Suppressor macrophage (primary cell): ENCODE results near the gene SLC38A4.
A peak's percentile ranks its signal among the peaks of the same experiment; 100 is the strongest.
"Not testable (repeated sequence)": the region's sequence is repeated elsewhere in the genome, so short reads cannot be mapped to it uniquely, and the experiment has no call there.

Experiments used
- DNase-seq, 4 experiments: peaks; one replicate each; pipeline ENCODE4 v3.0.0-alpha.2; 2020 to 2022
- total RNA-seq, 17 experiments: gene quantifications; one replicate each; lab custom pipeline; 2026; ENCODE audit warnings: mixed read lengths in 6 of 17, inconsistent platforms in 3 of 17; lab: John Stamatoyannopoulos, UW

The SLC38A4 gene, protein sequence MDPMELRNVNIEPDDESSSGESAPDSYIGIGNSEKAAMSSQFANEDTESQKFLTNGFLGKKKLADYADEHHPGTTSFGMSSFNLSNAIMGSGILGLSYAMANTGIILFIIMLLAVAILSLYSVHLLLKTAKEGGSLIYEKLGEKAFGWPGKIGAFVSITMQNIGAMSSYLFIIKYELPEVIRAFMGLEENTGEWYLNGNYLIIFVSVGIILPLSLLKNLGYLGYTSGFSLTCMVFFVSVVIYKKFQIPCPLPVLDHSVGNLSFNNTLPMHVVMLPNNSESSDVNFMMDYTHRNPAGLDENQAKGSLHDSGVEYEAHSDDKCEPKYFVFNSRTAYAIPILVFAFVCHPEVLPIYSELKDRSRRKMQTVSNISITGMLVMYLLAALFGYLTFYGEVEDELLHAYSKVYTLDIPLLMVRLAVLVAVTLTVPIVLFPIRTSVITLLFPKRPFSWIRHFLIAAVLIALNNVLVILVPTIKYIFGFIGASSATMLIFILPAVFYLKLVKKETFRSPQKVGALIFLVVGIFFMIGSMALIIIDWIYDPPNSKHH
- 0 to 1.9 (median 0) reads per million in 17 experiments for total RNA-seq

DNA sequence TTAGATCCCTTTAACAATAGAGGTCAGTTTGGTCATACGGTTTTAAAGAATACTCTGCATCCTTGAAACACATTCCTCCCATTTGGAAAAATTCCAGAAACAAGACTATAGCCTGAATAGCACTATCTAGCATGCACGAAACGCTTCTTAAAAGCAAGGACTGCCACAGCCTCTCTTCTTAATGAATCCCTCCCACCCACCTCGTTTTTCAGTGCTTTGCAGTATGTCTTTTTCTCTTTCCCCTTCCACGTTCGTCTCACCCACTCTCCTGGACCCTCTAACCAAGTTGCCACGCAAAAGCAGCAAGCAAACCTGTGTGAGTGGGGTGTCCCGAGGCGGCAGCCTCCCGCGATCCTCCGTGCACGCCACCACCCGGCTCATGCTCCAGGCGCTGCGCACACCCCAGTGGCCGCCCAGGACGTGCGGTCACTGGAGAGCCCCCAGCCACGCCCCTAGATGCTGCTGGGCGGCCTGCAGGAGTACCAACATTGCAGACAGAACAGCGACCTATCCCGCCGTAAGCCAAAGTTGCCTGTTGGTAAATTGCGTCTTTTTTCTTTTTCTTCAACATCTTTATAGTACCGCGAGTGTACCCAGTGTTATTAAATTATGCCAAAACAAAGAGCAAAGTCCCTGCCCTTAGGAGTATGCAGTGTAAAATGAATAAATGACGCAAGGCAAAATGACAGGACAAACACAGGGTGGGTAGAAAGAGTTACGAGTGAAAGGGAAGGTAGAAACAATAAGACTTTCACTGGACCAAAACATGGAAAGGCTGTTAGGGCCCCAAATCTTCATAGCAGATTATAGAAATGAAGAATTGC, at the start of gene SLC38A4:
SLC38A4 (minus strand) TSS at position 407 of the 824 bp plus-strand sequence. CDS start 32,926 bp downstream, outside the sequence.
- peak in 1 of 4 experiments; percentile 10 for DNase-seq

- no peak for DNase-seq
These were observed 49.3 kb upstream of the SLC38A4 start for GRCh38 chr12:46875095-46875494.

GRCh38 chr12:46874642-46875041, 48.8 kb upstream of the SLC38A4 start:
- no peak for DNase-seq

DNA sequence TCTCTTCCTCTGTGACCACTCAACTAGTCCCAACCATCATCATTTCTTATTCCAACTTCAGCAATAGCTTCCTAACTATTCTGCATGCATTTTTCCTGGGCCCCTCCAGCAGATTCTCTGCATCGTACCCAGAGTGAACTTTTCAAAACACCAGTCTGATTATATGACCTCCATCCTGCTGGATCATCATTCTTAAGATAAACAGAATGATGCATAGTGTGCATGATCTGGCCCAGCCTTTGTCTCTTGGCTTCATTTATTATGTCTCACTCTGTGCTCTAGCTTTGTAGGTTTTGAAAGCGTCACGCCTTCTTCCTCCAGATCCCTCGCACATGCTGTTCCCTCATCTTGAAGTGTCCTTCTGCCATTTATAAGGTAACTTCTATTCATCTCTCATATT, 46.3 kb upstream of the SLC38A4 start:
- no peak for DNase-seq

GRCh38 chr12:46865311-46865710, 39.5 kb upstream of the SLC38A4 start:
- DNase-seq, result no peak

DNA sequence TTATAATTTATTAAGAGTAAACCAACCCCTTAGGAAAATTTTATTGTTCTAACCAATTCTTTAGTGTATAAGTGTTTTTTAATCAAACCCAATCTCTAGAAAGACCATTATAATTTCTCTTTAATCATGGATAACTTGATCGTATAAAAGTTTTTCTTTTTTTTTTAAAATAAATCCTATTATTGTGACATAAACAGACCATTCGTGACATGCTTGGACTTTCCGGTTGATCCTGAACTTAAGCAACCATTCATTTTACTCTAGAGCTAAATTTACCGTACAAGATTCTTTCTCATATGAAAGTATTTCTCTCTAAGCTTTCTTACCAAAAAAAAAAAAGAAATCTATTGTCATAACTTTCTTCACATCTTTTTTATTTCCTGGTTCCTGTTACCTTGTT, 32.6 kb upstream of the SLC38A4 start:
- no peak for DNase-seq

- no peak for DNase-seq
These were observed 31.7 kb upstream of the SLC38A4 start for GRCh38 chr12:46857486-46857885.

DNA sequence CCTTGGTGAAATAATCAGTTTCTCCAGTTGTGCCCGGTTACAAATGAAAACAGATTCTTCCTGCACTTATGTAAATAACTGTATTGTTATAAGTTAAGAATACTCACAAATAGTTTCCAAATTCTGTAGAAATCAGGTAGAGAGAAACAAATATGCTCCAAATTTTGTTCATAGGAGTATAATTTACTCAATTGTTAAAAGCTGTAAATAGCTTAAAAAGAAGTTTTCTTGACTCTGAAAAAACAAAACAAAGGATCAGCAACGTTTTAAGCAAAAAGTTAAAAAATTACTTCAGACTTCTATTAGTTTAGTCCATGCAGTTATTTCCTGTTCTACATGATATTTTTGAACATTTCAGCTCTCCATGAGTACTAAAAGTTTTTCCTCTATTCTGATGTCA, 30.0 kb upstream of the SLC38A4 start:
- DNase-seq, result no peak

DNA sequence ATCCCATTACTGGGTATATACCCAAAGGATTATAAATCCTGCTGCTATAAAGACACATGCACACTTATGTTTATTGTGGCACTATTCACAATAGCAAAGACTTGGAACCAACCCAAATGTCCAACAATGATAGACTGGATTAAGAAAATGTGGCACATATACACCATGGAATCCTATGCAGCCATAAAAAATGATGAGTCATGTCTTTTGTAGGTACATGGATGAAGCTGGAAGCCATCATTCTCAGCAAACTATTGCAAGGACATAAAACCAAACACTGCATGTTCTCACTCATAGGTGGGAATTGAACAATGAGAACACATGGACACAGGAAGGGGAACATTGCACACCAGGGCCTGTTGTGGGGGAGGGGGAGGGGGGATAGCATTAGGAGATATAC, 28.4 kb upstream of the SLC38A4 start:
- not testable (repeated sequence) for DNase-seq

GRCh38 chr12:46848792-46849191, 23.0 kb upstream of the SLC38A4 start:
- DNase-seq, result not testable (repeated sequence)

DNA sequence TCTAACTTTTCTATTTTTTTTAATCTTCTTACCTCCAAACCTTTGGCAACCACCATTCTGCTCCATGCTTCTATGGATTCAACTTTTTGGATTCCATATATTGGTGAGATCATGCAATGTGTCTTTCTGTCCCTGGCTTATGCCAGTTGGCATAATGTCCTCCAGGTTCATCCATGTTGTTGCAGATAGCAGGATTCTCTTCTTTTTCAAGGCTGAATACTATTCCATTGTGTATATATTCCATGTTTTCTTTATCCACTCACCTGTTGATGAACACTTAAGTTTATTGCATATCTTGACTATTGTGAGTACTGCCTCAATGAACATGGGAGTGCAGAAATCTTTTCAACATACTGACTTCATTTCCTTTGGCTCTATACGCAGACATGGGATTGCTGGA, 21.2 kb upstream of the SLC38A4 start:
- DNase-seq, result no peak

DNA sequence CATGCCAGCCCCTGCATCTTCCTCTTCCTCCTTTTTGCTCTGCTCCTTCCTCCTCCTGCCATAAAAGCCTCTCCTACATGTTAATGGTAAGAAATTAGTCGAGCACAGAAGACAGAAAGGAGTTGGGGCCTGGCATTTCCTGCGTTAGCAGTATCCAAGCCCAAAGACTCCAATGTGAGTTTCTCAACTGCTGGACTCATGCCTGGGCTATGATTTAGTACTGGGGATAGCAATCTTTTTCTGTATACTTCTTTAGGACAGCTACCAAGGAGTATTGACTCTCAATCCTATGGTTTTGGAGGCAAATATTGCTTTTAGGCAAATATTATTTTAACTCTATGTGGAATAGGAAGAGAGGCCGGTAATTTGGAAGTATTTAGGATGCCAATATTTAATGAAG, 18.0 kb upstream of the SLC38A4 start:
- DNase-seq, result no peak

DNA sequence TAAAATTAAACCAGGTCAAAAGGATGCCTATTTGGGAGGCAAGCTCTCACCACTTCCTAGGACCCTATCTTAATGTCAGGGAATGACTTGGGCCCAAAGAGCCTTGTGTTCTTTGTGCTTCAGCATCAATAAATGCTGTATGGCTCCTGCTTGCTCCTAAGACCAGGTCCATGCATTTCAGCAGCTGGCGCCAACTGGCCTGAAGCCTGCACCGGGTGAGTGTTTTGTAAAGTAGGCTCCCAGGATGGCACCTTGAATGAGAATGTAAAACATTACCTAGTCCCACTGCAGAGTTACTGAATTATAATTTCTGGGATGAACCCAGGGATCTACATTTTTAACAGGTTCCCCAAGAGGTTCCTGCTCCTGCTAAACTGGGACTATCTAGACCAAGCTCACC, 16.1 kb upstream of the SLC38A4 start:
- no peak for DNase-seq

DNA sequence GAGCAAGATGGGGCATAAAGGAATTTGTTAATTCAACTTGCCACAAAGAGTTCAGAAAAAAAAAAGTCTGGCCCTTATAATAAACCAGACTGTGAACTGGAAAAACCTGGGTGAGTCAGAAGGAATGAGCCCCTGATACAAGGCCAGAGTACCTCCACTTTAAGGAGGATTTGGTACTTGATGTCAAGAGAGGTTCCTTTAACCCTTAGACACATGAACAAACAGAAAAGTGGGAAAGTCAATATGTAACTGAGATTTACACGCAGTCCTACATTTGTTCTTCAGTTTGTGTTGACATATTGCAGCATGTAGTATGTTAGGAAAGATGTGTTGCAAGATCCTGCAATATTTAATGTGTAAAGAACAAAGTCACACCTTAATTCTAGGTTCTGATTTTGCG, 14.2 kb upstream of the SLC38A4 start:
- DNase-seq, result no peak

- no peak for DNase-seq
These were observed 13.4 kb upstream of the SLC38A4 start for GRCh38 chr12:46839232-46839631.

DNA sequence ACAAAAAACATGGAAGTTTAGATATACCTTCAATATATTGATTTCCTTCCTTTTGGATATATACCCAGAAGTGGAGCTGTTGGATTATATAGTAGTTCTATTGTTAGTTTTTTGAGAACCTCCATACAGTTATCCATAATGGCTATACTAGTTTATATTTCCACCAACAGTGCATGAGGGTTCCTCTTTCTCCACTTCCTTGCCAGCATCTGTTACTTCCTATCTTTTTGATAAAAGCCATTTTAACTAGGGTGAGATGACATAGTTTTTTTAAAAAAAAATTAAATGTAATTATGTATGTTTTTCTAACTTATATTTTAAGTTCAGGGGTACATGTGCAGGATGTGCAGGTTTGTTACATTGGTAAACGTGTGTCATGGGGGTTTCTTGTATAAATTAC, 10.0 kb upstream of the SLC38A4 start:
- peak in 1 of 4 experiments; percentile 15 for DNase-seq

GRCh38 chr12:46832130-46832704, 6.4 kb upstream of the SLC38A4 start:
- no peak for DNase-seq

DNA sequence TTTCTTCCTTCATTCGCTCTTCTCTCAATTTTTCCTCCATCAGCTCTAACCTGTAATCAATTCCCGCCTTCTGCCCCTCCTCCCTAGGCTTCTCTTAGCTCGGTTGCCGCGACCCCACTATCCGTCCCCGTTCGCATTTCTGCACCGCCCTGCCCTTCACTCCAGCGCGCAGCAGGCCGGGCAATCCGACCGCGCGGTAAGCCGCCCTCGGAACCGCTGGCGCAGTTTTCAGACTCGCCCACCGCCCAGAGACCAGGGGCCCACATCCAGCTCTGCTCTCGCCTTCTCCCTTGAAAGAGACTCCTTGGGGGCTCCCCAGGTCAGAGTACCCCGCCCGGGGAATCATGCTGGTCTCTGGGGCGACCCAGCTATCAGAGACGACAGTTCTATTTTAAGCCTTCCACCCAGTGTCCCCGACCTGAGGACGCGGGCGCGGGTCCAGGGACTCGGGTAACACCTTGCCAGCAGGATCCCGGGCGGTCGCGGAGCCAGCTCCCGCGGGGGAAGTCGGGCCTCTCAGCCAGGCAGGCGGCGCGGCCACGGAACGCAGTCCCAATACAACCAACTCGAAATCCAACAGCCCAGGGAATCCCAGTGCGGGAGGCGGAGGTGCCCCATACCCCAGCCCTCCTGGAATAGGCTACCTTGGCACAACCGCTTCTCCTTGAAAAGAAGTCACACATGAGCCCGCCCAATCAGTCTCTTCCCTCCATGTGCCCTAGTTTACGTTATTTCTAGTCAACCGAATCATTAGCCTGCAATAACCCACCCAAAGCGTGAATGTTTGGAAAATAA, 5.7 kb upstream of the SLC38A4 start:
- DNase-seq, result peak in 2 of 4 experiments; percentile 12 to 15

DNA sequence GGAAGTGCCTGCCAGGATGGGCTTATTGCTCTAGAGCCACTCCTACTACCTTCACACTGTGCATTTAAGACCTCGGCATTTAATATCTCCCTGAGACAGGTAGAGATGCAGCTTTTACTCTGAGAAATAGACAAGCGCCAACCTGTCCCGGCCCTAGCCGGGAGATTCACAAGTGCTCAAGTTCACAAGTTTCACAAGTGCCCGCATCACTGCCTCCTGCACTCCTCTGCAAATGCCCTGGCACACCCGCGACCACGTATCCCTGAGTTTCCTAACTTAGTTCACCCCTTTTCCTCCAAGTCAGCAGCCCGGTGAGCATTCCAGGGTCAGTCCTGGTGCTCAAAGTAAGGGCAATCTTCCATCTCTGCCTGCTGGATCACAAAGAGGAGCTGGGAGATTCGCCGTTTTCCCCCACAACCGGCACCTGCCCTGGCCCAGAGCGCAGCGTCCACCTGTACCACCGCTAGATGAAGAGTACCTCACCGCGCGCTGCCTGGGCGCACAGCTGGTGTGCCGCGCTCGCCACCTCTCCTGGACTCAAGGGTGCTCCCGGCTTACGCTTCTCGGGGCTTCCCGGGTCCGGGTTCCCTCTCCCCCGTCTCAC, 5.0 kb upstream of the SLC38A4 start:
- DNase-seq, result no peak

DNA sequence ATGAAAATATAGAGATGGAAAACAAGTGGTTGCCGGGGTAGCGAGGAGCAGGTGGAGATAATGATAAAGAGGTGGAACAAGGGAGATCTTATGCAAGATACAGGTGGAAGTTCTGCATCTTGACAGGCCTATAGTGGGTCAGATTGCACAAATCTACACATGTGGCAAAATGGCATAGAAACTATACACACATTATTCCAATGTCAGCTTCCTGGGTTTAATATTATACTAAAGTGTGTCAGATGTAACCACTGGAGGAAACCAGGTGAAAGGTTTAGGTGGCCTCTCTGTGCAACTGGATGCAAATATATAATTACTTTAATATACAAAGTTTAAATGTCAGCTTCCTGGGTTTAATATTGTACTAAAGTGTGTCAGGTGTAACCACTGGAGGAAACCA, 1.1 kb downstream of the SLC38A4 start:
- no peak for DNase-seq

DNA sequence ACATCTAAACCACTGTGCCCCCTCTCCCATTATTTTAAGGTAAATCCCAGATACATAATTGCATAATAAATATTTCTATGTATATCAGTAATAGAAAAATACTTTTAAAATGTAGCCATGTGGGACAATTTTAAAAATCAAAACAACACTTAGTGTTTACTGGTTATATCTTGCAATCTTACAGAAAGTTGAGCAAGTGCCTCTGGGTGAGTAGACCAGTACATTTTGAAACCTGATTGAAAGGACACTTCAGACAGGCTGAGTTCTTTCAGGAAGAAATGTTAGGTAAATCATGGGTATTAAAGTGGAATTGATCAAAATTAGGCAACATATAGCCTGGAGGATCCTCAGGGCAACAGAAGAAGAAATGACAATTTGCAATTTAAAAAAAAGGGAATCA, 7.2 kb downstream of the SLC38A4 start:
- no peak for DNase-seq

DNA sequence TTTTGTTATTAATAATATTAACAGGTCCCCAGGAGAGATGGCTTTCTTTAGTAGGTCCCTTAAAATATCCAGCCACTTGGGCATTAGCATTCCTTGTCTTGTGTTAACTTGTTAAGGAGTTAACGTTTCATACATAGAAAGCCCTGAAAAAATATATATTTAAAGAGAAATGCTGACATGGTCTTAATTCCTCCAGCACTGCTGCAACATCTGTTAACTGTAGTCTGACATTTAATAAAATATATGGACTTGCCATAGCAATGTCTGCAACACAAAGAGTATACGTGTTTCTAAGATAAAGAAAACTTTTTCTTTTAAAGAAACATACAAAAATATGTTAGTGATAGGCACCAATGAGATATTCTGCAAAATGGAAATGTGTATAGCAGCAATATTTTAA, 10.0 kb downstream of the SLC38A4 start:
- no peak for DNase-seq
